Activated CD8-positive, alpha-beta memory T cell treated with anti-CD3 and anti-CD28 coated beads for 24 hours (primary cell): Measurements from ENCODE around the gene TMSB4X.

Source experiments
- DNase-seq: peaks from one replicate; pipeline ENCODE4 v3.0.0-alpha.2; 2020

TMSB4X gene

DNA sequence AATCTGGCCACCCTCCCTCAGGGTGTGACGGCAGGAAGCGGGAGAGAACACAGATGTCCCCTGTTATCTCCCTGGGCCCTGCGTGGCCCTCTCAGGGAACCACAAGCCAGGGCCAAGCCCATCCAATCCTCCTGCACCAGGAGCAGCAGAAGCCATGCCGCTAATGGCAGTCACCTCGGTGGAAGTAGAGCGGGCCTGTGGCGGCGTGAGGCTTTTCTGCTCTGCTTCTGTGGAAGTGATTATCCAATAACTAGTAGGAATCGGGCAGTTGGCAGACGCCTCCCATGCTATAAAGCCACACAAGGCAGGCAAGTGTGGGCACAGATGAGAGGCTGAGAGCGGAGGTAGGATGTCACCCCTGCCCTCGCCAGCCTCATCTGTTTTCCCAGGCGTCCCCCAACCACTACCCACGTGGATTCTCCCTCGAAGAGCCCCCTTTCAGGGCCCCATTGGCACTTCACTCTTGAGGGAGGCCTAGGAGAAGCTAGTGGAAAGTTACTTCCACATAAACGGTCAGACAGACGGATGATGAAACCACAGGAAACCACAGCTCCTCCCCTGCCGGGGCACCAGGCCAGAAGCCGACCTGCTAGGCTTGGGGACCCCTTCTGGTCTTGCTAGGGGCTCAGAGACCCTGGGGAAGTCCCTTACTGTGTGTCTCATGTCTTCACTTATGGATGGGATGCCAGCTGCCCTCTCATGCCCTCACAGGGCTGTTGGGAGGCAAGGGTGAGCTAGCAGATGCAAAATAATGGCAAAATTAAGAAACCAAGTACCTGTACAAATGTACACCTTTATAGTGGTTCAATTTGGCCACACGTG is 18.8 kb upstream of the TMSB4X start:
- DNase-seq = peak; percentile 86

- no peak for DNase-seq
Observed at GRCh38 chrX:12956704-12957534, 18.0 kb upstream of the TMSB4X start.

DNA sequence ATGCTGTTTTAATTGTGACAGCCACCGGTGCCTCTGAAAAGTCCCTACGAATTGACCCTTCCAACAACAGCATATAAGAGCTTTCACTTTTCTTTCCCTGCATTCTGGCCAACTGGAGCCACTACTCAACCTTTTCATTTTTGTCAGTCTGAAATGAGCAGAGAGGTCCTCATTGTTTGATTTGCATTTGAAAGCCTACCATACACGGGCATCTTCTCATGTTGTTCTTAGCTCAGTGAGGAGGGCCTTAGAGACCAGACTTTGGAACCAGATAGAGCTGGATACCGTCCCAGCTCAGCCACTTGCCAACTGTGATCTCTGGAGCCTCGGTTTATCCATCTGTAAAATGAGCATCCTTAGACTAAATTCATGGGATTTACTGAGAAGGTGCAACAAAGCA is 16.9 kb upstream of the TMSB4X start:
- peak; percentile 51 for DNase-seq

GRCh38 chrX:12958461-12958860 is 16.4 kb upstream of the TMSB4X start:
- no peak for DNase-seq

DNA sequence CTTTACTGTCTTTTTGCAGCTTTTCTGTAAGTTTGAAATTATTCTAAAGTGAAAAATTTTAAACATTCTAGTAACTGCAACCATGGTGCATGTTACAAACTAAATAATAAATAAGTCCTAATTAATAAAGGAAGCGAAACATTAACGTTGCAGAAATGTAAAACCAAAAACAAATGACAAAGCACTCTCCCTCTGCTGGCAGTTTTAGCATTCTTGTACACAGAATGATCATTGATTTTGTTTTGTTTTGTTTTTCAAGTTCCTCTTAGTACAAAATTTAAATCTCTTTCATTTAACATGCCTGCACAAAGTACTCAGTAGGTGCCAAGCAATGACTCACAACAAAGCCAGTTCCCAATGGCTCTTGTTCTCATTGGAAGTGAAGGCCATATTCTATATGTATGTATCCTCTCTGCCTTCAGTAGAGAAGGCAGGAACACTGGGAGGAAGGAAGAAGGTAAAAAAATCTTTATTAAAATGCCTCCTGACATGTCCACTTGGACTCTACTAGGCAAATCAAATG is 13.7 kb upstream of the TMSB4X start:
- DNase-seq = no peak

- peak; percentile 49 for DNase-seq
Observed at GRCh38 chrX:12962041-12962504, 12.8 kb upstream of the TMSB4X start.

GRCh38 chrX:12963210-12963850 is 11.6 kb upstream of the TMSB4X start:
- peak; percentile 49 for DNase-seq

DNA sequence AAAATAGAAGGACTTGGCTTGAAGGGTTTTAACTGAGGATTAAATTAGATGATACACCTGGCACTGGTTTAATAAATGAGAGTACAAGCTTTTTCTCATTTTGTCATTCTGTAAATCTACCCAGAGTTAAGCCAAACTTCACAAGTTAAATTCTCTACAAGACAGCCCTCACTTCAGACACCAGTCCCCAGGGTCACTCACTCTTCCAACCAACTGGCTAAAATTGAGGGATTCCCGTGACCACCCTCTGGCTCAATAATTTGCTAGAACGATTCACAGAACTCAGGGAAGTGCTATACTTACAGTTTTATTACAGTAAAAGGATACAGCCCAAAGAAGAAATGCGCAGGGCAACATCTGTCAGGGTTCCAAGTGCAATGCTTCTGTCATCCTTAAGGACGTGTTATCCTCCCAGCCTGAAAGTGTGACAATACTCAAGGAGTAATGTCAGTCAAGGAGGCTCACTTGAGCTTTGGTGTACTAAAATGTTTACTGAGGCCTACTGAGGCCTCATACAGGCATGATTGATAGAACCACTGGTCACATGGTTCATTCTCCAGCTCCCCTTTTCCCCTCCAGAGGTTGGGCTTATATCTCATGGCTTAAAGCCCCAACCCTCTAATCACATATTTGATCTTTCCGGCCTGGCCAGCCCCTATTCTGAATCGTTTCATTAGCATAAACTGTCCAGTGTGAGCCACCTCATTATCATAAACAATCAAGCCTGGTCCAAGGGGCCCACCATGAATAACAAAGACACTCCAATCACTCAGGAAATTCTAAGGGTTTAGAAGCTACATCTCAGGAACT is 9.6 kb upstream of the TMSB4X start:
- peak; percentile 41 for DNase-seq

- no peak for DNase-seq
Observed at GRCh38 chrX:12966151-12966550, 8.8 kb upstream of the TMSB4X start.

- DNase-seq = peak; percentile 67
Observed at GRCh38 chrX:12967711-12968465, 7.0 kb upstream of the TMSB4X start.

DNA sequence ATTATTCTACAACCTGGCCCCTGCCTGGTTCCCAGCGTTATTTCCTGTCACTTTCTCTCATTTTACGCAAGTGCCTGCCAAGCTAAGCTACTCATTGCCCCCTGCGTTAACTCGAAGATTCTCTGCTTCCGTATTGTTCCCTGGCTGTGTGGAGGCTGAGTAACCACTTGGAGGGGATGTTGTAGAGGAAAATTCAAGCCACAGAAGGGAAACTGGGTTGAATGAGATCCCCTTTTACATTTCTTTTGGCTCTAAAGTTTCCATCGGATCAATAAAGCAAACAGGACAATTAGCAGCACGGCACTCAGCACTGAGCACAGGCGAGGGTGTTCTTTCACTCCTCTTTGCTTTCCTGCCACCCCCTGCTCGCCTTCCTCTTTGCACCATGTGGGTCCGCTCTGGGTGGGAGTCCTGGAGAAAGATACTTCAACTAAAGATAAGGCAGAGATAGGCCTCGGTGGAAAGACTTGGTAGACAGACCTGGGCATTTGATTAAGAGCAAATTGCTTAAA is 4.2 kb upstream of the TMSB4X start:
- DNase-seq = peak; percentile 71

GRCh38 chrX:12971282-12972003 is 3.5 kb upstream of the TMSB4X start:
- DNase-seq = peak; percentile 67

DNA sequence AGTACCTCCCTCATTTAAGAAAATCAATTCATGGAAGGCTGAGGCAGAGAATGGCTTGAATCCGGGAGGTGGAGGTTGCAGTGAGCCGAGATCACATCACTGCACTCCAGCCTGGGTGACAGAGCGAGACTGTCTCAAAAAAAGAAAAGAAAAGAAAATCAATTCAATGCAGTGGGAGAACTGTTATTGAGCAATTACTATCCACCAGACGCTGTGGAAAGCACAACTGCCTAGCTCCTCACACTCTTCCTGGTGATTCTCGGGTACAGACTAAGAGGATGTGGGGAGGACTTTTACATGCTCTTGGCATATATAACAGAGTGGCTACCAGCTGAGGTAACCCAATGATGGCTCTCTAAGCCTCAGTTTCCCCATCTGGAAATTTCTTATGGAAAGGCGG is 2.7 kb upstream of the TMSB4X start:
- no peak for DNase-seq

DNA sequence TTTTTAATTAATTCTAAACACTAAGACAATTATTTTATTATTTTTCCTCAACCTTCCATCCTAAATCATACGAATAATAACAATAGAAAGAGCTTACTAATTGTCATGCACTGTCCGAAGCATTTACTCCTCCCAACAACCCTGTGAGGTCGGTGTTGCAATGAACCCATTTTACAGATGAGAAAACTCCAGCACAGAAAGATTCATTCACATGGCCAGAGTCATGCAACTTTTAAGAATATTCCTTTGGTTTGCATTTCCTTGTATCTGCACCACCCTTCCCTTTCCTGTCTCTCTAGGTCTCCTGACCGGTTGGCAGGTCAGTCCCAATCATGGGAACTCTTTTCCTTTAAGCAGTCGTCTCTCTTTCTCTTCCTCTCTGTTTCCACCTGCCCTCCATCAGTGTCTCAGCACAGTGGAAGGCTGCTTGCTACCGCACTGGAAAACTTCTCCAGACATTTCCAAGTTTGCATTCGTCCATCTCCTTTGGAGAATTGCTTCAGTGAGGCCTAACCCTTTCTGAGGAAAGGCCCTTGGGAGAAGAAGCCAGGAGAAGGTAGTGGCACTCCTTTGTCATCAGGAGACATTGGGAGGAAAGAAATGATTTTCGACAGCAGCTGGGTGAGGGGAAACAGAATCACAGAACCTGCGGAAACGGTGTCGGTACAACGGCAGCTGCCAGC is 1.9 kb upstream of the TMSB4X start:
- no peak for DNase-seq

- DNase-seq = peak; percentile 81
Observed at GRCh38 chrX:12973561-12974304, 1.2 kb upstream of the TMSB4X start.

DNA sequence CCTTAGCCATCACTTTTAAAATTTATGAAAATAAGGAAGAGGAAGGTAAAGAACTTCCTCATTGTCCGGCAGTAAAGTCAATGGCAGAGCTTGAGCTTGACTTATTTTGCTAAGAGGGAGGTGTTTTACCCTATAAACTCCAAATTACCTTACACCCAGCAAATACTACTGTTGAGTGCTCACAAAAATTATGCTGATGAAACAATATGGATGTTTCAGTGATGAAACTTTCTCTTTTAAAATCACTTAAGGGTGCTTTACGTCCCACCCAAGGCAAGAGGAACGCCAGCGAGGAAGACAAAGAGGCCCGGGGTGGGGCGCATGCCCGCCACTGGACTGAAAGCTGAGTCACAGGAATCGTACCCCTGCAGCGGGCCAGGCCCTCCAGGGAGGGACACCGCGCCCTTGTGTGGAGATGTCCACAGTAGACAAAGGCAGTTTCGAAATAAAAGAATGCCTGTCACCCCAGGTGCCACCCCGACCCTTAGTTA is 560 bp upstream of the TMSB4X start:
- peak; percentile 82 for DNase-seq

- DNase-seq = no peak
Observed at GRCh38 chrX:12975670-12975965, 708 bp downstream of the TMSB4X start.

DNA sequence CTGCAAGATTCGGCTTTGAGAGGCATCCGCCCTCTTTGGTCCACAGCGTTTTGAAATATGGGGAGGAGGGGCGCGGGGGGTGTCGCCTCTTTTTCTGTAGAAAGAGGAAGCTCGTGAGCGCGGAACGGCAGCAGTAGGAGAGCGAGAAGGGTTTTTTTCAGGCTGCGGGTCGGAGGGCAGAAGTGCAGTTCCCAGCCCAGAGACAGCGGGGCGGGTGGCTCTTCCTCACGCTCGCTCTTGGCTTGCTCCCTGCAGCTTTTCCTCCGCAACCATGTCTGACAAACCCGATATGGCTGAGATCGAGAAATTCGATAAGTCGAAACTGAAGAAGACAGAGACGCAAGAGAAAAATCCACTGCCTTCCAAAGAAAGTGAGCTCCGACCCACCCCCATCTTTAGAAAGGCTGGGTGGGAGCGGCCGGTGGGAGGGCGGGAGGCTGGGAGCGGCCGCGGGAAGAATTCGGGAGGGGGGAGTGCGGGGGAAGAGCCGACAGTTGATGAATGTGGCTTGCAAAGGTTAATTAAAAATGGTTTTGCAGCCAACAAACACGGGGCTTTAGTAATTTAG is 1.2 kb downstream of the TMSB4X start:
- peak; percentile 76 for DNase-seq
